Glutamatergic neuron (in vitro differentiated cells): Measurements from ENCODE around the gene CMSS1. TPM values are rescaled to one million over a fixed set of nuclear protein-coding genes. Genes with fewer than 3 reads are reported as not detected.

Source experiments
- DNase-seq: peaks from one replicate; pipeline ENCODE4 v3.0.0; 2022
- H3K27ac Mint-ChIP-seq: one replicate; pipeline ENCODE4 v1.8.0; 2020; ENCODE audit warnings: mild to moderate bottlenecking, mixed read lengths, inconsistent platforms; ENCODE audit not compliant: unreplicated experiment
- H3K27me3 Mint-ChIP-seq: one replicate; pipeline ENCODE4 v1.8.0; 2020; ENCODE audit warnings: mild to moderate bottlenecking, moderate library complexity, mixed read lengths, inconsistent platforms; ENCODE audit not compliant: unreplicated experiment
- H3K36me3 Mint-ChIP-seq: one replicate; pipeline ENCODE4 v1.8.0; 2020; ENCODE audit warnings: mild to moderate bottlenecking, mixed read lengths, inconsistent platforms; ENCODE audit not compliant: unreplicated experiment
- H3K4me1 Mint-ChIP-seq: one replicate; pipeline ENCODE4 v1.8.0; 2020; ENCODE audit warnings: mild to moderate bottlenecking, low read depth, mixed read lengths, inconsistent platforms; ENCODE audit not compliant: unreplicated experiment
- H3K4me3 Mint-ChIP-seq: one replicate; pipeline ENCODE4 v1.8.0; 2020; ENCODE audit warnings: mild to moderate bottlenecking, mixed read lengths, inconsistent platforms; ENCODE audit not compliant: unreplicated experiment
- H3K9me3 Mint-ChIP-seq: one replicate; pipeline ENCODE4 v1.8.0; 2020; ENCODE audit warnings: mild to moderate bottlenecking, moderate library complexity, mixed read lengths, inconsistent platforms; ENCODE audit not compliant: unreplicated experiment
- total RNA-seq: library from RNA; stranded (reverse); fragmentation: NEBNext Ultra II Directional; extraction: Animal tissue kit (Norgen Biotek cat#: 25700); gene quantifications from one replicate; pipeline ENCODE4 v1.2.1, GENCODE V29; 2021; ENCODE audit not compliant: unreplicated experiment
- TF ChIP-seq, protein P1 (sequence below): fragments of 200-600 bp; sonication (generic); IDR thresholded peaks from one replicate; pipeline ENCODE4 v1.5.0; 2021; ENCODE audit not compliant: partially characterized antibody, unreplicated experiment

The CMSS1 gene
- total RNA-seq, 1 donor from 2014 or later: 37.8 TPM

DNA sequence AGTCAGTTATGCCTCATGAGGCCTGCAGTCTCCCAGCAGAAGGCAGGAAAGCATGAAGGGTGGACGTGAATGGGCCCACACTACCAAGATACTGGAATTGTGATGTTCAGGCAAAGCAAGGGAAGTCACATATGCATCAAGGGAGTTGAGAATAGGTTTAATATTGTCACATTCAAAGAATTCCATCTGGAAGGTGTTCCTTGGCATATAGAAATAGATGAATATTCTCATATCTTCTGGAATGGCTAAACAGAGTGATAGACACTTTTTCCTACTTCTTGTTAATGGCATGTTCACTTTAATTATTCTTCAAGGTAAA is 103.7 kb downstream of the CMSS1 start:
- Mint-ChIP-seq H3K27me3 (no peaks in the 10 kb centered on the region), H3K4me3 (no peak overlapping the region), H3K27ac (no peak overlapping the region), H3K9me3 (peaks cover 2% of the 10 kb centered on the region), H3K4me1 (peaks cover 11% of the 10 kb centered on the region), H3K36me3 (no peaks in the 10 kb centered on the region)
- DNase-seq: no peak
- TF ChIP-seq, protein P1, sequence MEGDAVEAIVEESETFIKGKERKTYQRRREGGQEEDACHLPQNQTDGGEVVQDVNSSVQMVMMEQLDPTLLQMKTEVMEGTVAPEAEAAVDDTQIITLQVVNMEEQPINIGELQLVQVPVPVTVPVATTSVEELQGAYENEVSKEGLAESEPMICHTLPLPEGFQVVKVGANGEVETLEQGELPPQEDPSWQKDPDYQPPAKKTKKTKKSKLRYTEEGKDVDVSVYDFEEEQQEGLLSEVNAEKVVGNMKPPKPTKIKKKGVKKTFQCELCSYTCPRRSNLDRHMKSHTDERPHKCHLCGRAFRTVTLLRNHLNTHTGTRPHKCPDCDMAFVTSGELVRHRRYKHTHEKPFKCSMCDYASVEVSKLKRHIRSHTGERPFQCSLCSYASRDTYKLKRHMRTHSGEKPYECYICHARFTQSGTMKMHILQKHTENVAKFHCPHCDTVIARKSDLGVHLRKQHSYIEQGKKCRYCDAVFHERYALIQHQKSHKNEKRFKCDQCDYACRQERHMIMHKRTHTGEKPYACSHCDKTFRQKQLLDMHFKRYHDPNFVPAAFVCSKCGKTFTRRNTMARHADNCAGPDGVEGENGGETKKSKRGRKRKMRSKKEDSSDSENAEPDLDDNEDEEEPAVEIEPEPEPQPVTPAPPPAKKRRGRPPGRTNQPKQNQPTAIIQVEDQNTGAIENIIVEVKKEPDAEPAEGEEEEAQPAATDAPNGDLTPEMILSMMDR: no peak

DNA sequence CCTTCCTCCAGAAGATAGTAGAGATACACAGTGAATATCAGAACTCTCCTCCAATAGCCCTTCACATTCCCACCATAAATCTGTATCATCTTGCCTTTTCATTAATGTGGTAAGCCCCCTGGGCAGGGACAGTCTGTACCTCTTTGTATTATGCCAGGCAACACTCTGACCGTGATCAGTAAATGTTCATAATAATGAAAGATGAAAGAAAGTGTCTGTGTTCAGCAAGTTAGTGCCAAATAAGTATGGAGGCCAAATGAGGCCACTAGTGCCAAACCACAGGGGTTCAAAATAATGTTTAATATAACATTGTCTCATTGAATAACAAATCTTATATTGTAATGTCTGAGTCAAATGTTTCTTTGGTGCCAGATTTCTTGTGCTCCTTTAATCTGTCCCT is 104.3 kb downstream of the CMSS1 start:
- no peak overlapping the region for H3K27ac Mint-ChIP-seq
- peaks cover 2% of the 10 kb centered on the region for H3K9me3 Mint-ChIP-seq
- peaks cover 14% of the 10 kb centered on the region for H3K4me1 Mint-ChIP-seq
- H3K27me3 Mint-ChIP-seq: no peaks in the 10 kb centered on the region
- H3K4me3 Mint-ChIP-seq: no peak overlapping the region
- DNase-seq: no peak
- TF ChIP-seq, protein P1: no peak
- H3K36me3 Mint-ChIP-seq: no peaks in the 10 kb centered on the region

DNA sequence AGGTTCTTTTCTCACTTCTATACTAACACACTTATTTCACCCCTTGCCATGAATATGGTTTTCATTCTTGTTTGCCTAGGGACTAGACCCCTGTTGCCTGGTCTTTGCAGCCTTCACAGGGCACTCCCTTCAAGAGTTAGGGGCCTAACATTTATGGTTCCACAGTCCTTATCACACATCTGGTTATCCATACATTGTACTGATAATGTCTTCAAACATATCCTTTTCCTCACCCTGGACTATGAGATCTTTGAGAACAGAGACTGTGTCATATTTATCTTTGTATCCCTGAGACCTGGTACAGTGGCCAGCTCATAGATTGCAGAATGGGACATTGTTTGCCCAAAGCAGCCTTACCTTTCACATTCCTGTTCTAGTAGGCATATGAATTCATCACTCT is 106.2 kb downstream of the CMSS1 start:
- Mint-ChIP-seq H3K27me3 (no peaks in the 10 kb centered on the region), H3K36me3 (no peaks in the 10 kb centered on the region), H3K9me3 (peaks cover 2% of the 10 kb centered on the region), H3K4me3 (no peak overlapping the region), H3K27ac (no peak overlapping the region), H3K4me1 (peaks cover 17% of the 10 kb centered on the region)
- TF ChIP-seq, protein P1: no peak
- DNase-seq: no peak

DNA sequence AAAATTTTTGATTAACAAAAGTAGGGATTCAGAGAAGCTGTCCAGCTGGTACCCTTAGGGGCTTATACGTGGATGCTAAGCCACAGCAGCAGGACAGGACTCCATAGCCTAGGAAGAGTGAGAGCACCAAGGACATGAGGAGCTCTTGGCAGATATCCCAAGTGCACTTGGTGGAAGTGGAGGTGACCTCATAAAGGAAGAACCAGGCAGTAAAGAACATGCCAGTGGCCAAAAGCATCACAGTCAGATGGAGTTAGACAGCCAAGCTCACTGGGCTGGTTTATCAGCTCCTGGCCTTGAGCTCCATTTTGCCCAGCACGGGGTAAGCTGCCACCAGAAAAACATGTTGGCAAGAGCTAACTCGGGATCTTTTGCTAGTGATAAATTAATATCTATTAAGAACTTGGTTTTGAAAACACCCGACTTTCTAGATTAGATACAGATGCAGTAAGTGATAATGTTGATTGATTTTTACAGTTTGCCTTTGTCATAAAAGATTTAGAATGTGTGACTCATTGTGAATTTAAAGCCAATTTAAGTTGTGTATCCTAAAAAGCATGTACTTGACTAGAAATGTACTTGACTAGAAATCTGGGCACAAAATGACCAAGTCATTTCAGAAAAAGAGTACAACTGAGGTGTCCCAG is 108.0 kb downstream of the CMSS1 start:
- no peak overlapping the region for H3K27ac Mint-ChIP-seq
- TF ChIP-seq, protein P1: no peak
- no peaks in the 10 kb centered on the region for H3K36me3 Mint-ChIP-seq
- no peak overlapping the region for H3K4me3 Mint-ChIP-seq
- DNase-seq: no peak
- H3K4me1 Mint-ChIP-seq: peaks cover 10% of the 10 kb centered on the region
- peaks cover 2% of the 10 kb centered on the region for H3K9me3 Mint-ChIP-seq
- no peaks in the 10 kb centered on the region for H3K27me3 Mint-ChIP-seq

DNA sequence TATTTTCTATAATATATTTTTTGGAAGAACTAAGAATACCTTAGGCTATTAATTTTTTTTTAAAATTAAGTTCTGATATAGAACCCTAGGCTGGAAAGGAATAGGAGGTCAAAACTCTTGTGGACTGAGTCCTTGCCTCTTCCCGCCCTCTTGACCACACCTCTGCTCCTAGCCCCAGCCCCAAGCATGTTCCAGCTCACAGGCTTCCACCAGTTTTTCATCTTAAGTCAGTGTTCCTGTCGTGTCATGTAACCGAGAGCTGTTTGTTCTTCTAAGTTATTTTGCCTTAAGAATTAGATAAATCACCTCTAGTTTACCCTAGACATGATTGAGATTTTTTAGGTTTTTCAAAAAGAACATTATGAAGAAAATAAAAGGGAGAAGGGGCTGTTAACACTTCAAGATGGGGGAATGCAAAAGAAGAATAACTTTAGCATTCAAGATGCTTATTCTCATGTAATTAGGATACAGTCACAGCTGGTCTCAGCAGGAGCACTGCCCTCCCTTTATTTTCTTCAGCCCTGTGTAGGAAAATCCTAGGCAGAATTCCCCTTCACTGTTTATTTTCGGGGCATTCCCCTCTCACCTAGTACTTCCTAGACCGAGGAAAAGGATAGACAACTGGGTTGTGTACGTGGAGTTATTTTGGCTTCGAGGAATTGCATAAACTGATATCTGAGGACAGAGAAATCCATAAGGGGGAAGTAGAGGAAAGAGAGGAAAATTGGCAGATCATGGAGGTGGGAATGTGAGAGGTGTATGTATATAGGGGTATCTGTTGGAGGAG is 110.2 kb downstream of the CMSS1 start:
- Mint-ChIP-seq H3K4me1 (peaks cover 10% of the 10 kb centered on the region), H3K36me3 (no peaks in the 10 kb centered on the region), H3K4me3 (no peak overlapping the region), H3K27me3 (no peaks in the 10 kb centered on the region), H3K9me3 (peaks cover 2% of the 10 kb centered on the region), H3K27ac (no peak overlapping the region)
- no peak for DNase-seq
- TF ChIP-seq, protein P1: no peak
